ENCODE results near the gene SMARCA2.

The SMARCA2 gene

DNA sequence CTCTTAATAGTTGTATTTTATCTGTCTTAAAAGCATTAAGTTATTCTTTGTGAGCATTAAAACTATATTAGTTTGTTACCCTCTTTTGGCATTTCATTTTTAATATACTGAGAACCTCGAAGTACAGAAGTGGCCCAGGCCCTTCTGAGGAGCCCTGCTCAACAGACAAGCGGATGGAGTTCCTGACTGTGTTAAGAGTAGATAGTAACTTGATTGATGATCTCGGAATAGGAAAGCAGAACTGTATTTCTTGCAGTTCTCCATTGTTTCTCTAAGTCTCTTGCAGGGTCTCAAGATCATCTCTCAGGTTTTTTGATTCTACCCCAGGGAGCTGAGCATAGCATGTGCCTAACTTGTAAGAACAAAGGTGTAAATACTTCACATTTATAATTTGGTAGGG is 139.6 kb downstream of the SMARCA2 start:
- H3K27ac ChIP-seq: no peak overlapping the region
- no peak for TF ChIP-seq ZFX (IDR thresholded peaks at IDR 0.05; ENCODE audit: borderline replicate concordance)
- TF ChIP-seq, protein P1, sequence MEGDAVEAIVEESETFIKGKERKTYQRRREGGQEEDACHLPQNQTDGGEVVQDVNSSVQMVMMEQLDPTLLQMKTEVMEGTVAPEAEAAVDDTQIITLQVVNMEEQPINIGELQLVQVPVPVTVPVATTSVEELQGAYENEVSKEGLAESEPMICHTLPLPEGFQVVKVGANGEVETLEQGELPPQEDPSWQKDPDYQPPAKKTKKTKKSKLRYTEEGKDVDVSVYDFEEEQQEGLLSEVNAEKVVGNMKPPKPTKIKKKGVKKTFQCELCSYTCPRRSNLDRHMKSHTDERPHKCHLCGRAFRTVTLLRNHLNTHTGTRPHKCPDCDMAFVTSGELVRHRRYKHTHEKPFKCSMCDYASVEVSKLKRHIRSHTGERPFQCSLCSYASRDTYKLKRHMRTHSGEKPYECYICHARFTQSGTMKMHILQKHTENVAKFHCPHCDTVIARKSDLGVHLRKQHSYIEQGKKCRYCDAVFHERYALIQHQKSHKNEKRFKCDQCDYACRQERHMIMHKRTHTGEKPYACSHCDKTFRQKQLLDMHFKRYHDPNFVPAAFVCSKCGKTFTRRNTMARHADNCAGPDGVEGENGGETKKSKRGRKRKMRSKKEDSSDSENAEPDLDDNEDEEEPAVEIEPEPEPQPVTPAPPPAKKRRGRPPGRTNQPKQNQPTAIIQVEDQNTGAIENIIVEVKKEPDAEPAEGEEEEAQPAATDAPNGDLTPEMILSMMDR (IDR thresholded peaks at IDR 0.05): no peak

DNA sequence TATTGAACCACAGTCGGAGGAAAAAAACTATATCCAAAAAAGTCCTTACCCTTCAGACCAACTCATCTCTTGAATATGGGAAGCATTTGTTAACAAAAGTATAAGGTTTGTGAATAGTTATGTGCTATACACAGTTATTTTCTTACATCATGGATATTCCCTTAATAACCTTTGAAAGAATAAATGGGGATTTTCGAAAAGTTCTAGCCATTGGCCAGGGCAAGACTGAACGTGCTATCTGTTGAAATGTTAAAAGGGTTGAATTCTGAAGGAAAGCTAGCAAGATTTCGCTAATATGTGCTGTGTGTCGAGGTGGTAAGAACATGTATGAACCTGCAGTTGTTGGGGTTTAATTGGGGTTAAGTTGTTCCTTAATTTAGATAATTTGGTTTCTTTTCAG is 140.8 kb downstream of the SMARCA2 start:
- H3K27ac ChIP-seq: no peak overlapping the region
- TF ChIP-seq ZFX (IDR thresholded peaks at IDR 0.05; ENCODE audit: borderline replicate concordance): no peak
- TF ChIP-seq, protein P1 (IDR thresholded peaks at IDR 0.05): no peak

- no peak overlapping the region for H3K27ac ChIP-seq
Observed at GRCh38 chr9:2157277-2158110, 142.3 kb downstream of the SMARCA2 start.

GRCh38 chr9:2158111-2158610 is 143.0 kb downstream of the SMARCA2 start:
- H3K27ac ChIP-seq: no peak overlapping the region

More at GRCh38 chr9:2157277-2158110, 142.3 kb downstream of the SMARCA2 start:
- no peak for TF ChIP-seq ZFX (IDR thresholded peaks at IDR 0.05; ENCODE audit: borderline replicate concordance)
- TF ChIP-seq, protein P1 (IDR thresholded peaks at IDR 0.05): no peak

DNA sequence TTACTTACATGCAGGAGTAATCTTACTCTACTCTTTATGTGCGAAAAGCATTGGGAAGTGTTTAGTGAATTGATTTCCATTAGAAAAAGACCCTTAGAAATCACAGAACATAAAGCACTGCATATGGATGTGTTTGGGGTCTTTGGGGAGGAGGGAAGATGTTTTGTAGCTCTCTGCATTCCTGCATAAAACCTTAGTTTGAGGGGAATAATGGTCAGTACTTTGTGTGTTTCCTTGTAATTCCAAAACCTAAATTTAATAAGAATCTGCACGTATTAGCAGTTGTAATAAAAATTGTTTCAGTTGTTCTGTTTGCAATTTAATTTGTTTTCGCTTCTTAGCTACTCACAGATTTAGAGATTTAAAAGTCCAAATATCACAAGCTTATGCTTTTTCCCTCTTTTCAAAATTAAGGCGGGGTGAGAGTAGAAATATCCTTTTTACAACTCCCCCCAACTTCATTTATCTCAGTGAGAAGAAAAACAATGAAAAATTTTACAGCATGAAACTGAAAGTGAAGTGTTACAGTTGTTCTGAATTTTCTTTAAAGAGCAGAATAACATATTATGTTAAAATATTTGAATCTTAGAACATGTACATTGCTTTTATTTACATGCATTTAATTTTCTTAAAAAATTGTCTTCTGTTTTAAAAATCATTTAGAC is 143.8 kb downstream of the SMARCA2 start:
- H3K27ac ChIP-seq: no peak overlapping the region

More at GRCh38 chr9:2158111-2158610, 143.0 kb downstream of the SMARCA2 start:
- no peak for TF ChIP-seq ZFX (IDR thresholded peaks at IDR 0.05; ENCODE audit: borderline replicate concordance)
- TF ChIP-seq, protein P1 (IDR thresholded peaks at IDR 0.05): no peak

DNA sequence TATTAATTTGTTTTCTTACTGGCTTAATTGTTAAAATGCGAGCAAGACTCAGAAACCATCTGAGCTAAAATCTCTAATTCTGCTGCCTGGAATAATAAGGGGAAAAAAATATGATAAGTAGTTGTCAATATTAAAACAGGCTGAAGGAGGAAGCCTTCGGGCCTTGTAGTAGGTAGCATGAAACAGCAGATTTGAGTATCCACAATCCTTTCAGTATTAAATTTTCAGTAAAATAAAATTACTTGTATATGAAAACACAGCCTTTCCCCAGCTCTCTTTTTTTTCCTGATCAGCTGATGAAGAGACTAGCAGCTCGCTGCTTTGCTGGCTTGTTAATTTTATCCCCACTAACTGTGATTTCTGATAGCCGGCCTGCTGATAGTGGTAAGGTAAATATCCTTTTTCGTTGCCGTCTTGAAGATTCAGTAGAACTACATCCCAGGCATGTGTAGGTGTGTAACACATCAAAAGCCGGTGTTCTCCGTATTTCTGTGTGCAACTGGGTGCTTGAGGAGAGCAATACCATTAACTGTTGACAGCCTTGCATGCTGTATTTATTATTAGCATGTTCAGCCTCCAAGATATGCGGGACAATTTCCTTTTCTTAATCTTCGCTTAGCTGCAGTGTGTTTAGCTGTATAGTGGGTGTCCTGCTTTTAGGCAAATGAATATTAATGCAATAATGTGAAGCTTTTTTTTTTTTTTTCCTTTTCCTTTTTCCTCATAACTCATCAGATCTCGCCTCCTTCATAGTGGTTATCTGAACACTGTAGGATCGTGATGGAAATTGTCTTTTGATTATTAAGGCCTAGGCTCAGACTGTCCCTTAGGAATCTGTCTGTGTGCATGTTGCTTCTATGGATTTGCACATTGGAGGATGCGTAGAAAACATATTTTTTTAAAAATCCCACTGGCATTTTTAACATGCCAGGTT is 144.6 kb downstream of the SMARCA2 start:
- TF ChIP-seq, protein P1 (IDR thresholded peaks at IDR 0.05): no peak
- TF ChIP-seq ZFX (IDR thresholded peaks at IDR 0.05; ENCODE audit: borderline replicate concordance): no peak
- H3K27ac ChIP-seq: no peak overlapping the region

More for the DNA sequence above, 143.8 kb downstream of the SMARCA2 start:
- TF ChIP-seq, protein P1 (IDR thresholded peaks at IDR 0.05): no peak
- TF ChIP-seq ZFX (IDR thresholded peaks at IDR 0.05; ENCODE audit: borderline replicate concordance): no peak
